Measurements from ENCODE around the gene SETX.

SETX gene

GRCh38 chr9:132288361-132288760, 66.4 kb downstream of the SETX start:
- in situ Hi-C loops (cut with MboI; ENCODE audit: low sequenced_read_pairs): no loop called here

GRCh38 chr9:132287256-132287760, 67.5 kb downstream of the SETX start:
- in situ Hi-C loops (cut with MboI; ENCODE audit: low sequenced_read_pairs): no loop called here

- in situ Hi-C loops (cut with MboI; ENCODE audit: low sequenced_read_pairs): no loop called here
Observed at GRCh38 chr9:132283863-132284262, 70.9 kb downstream of the SETX start.

- in situ Hi-C loops (cut with MboI; ENCODE audit: low sequenced_read_pairs): no loop called here
Observed at GRCh38 chr9:132283165-132283564, 71.6 kb downstream of the SETX start.

- in situ Hi-C loops (cut with MboI; ENCODE audit: low sequenced_read_pairs): no loop called here
Observed at GRCh38 chr9:132274861-132275260, 79.9 kb downstream of the SETX start.

GRCh38 chr9:132269704-132270516, 84.9 kb downstream of the SETX start:
- in situ Hi-C loops (cut with MboI; ENCODE audit: low sequenced_read_pairs): loop anchor here (10.0 kb wide), 1 partner anchor 505 kb away; no protein-coding TSS in a partner anchor

- in situ Hi-C loops (cut with MboI; ENCODE audit: low sequenced_read_pairs): loop anchor here (10.0 kb wide), 1 partner anchor 504 kb away; no protein-coding TSS in a partner anchor
Observed at GRCh38 chr9:132268725-132269352, 85.9 kb downstream of the SETX start.

- in situ Hi-C loops (cut with MboI; ENCODE audit: low sequenced_read_pairs): loop anchor here (10.0 kb wide), 1 partner anchor 503 kb away; no protein-coding TSS in a partner anchor
Observed at GRCh38 chr9:132267660-132268059, 87.1 kb downstream of the SETX start.

GRCh38 chr9:132266017-132266416, 88.8 kb downstream of the SETX start:
- in situ Hi-C loops (cut with MboI; ENCODE audit: low sequenced_read_pairs): loop anchor here (10.0 kb wide), 1 partner anchor 501 kb away; no protein-coding TSS in a partner anchor

GRCh38 chr9:132260846-132261245, 93.9 kb downstream of the SETX start:
- in situ Hi-C loops (cut with MboI; ENCODE audit: low sequenced_read_pairs): loop anchor here (10.0 kb wide), 1 partner anchor 496 kb away; no protein-coding TSS in a partner anchor

GRCh38 chr9:132250324-132251262, 104.2 kb downstream of the SETX start:
- in situ Hi-C loops (cut with MboI; ENCODE audit: low sequenced_read_pairs): no loop called here

- in situ Hi-C loops (cut with MboI; ENCODE audit: low sequenced_read_pairs): no loop called here
Observed at GRCh38 chr9:132249690-132250089, 105.1 kb downstream of the SETX start.

GRCh38 chr9:132249123-132249522, 105.7 kb downstream of the SETX start:
- in situ Hi-C loops (cut with MboI; ENCODE audit: low sequenced_read_pairs): no loop called here

GRCh38 chr9:132247942-132248341, 106.8 kb downstream of the SETX start:
- in situ Hi-C loops (cut with MboI; ENCODE audit: low sequenced_read_pairs): no loop called here

GRCh38 chr9:132245465-132245864, 109.3 kb downstream of the SETX start:
- in situ Hi-C loops (cut with MboI; ENCODE audit: low sequenced_read_pairs): no loop called here

- in situ Hi-C loops (cut with MboI; ENCODE audit: low sequenced_read_pairs): no loop called here
Observed at GRCh38 chr9:132244582-132245455, 110.0 kb downstream of the SETX start.

GRCh38 chr9:132243156-132244074, 111.4 kb downstream of the SETX start:
- in situ Hi-C loops (cut with MboI; ENCODE audit: low sequenced_read_pairs): no loop called here

- in situ Hi-C loops (cut with MboI; ENCODE audit: low sequenced_read_pairs): no loop called here
Observed at GRCh38 chr9:132242621-132243155, 112.1 kb downstream of the SETX start.

Data from HL-60/S4 treated with phorbol 12-myristate 13-acetate at 8.2 ng/mL for 4 days and 3 days (cell line).